ENCODE data around the gene SPSB3.

DNA sequence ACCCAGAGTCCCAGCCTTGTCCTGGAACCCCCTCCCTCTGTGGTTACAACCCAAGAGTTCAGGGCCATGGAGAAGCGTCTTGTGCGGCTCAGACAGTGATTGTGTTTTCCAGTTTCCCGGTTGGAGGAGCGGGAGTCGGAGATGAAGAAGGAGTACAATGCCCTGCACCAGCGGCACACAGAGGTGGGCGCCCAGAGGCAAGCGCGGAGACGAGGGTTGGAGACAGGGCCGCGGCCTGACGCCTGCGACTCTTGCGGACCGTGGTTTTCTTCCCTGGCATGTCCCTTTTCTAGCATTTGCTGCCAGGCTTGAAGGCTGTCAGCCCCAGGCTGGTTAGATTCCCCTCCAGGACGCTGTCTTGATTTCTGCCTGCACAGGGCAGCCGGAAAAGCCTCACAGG, 53.3 kb downstream of the SPSB3 start:
- TF ChIP-seq, protein P1, sequence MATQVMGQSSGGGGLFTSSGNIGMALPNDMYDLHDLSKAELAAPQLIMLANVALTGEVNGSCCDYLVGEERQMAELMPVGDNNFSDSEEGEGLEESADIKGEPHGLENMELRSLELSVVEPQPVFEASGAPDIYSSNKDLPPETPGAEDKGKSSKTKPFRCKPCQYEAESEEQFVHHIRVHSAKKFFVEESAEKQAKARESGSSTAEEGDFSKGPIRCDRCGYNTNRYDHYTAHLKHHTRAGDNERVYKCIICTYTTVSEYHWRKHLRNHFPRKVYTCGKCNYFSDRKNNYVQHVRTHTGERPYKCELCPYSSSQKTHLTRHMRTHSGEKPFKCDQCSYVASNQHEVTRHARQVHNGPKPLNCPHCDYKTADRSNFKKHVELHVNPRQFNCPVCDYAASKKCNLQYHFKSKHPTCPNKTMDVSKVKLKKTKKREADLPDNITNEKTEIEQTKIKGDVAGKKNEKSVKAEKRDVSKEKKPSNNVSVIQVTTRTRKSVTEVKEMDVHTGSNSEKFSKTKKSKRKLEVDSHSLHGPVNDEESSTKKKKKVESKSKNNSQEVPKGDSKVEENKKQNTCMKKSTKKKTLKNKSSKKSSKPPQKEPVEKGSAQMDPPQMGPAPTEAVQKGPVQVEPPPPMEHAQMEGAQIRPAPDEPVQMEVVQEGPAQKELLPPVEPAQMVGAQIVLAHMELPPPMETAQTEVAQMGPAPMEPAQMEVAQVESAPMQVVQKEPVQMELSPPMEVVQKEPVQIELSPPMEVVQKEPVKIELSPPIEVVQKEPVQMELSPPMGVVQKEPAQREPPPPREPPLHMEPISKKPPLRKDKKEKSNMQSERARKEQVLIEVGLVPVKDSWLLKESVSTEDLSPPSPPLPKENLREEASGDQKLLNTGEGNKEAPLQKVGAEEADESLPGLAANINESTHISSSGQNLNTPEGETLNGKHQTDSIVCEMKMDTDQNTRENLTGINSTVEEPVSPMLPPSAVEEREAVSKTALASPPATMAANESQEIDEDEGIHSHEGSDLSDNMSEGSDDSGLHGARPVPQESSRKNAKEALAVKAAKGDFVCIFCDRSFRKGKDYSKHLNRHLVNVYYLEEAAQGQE (IDR thresholded peaks at IDR 0.05; ENCODE audit: insufficient read depth in 1 of 2, low read depth in 2 of 2, low read length in 2 of 2), result no peak
- no peak for TF ChIP-seq TAF1 (IDR thresholded peaks at IDR 0.05; ENCODE audit: borderline replicate concordance, insufficient read depth, low read length)
- TF ChIP-seq POLR2AphosphoS5 (IDR thresholded peaks at IDR 0.05; ENCODE audit: low read depth, low read length), result no peak
